ENCODE results near the gene CYTH2.
"Not testable (repeated sequence)": the region's sequence is repeated elsewhere in the genome, so short reads cannot be mapped to it uniquely, and the experiment has no call there.

CYTH2 gene

GRCh38 chr19:48510421-48511268, 41.5 kb downstream of the CYTH2 start:
- DNase-seq (ENCODE audit: low read depth in 2 of 3, low spot score in 1 of 3) = peak in 2 of 3 donors; percentile 67 to 82

GRCh38 chr19:48511321-48511731, 42.2 kb downstream of the CYTH2 start:
- no peak for DNase-seq (ENCODE audit: low read depth in 2 of 3, low spot score in 1 of 3)

GRCh38 chr19:48511800-48512503, 42.8 kb downstream of the CYTH2 start, which contains the start of gene LMTK3:
LMTK3 (minus strand) TSS chr19:48511835; CDS start chr19:48511576, 259 bp downstream.
- DNase-seq (ENCODE audit: low read depth in 2 of 3, low spot score in 1 of 3) = peak in 2 of 3 donors; percentile 63 to 68

GRCh38 chr19:48512504-48513288, 43.5 kb downstream of the CYTH2 start:
- DNase-seq (ENCODE audit: low read depth in 2 of 3, low spot score in 1 of 3) = no peak

GRCh38 chr19:48513289-48514122, 44.3 kb downstream of the CYTH2 start:
- peak in 2 of 3 donors; percentile 66 to 68 for DNase-seq (ENCODE audit: low read depth in 2 of 3, low spot score in 1 of 3)

- no peak for DNase-seq (ENCODE audit: low read depth in 2 of 3, low spot score in 1 of 3)
These were observed 44.9 kb downstream of the CYTH2 start for GRCh38 chr19:48514123-48514458.

- no peak for DNase-seq (ENCODE audit: low read depth in 2 of 3, low spot score in 1 of 3)
These were observed 47.4 kb downstream of the CYTH2 start for GRCh38 chr19:48516536-48516935.

GRCh38 chr19:48518207-48518606, 49.0 kb downstream of the CYTH2 start:
- no peak for DNase-seq (ENCODE audit: low read depth in 2 of 3, low spot score in 1 of 3)

GRCh38 chr19:48519426-48519825, 50.3 kb downstream of the CYTH2 start:
- DNase-seq (ENCODE audit: low read depth in 2 of 3, low spot score in 1 of 3) = not testable (repeated sequence)

- no peak for DNase-seq (ENCODE audit: low read depth in 2 of 3, low spot score in 1 of 3)
These were observed 51.0 kb downstream of the CYTH2 start for GRCh38 chr19:48520134-48520533.

- DNase-seq (ENCODE audit: low read depth in 2 of 3, low spot score in 1 of 3) = no peak
These were observed 55.1 kb downstream of the CYTH2 start for GRCh38 chr19:48524221-48524620.

GRCh38 chr19:48524732-48525131, 55.6 kb downstream of the CYTH2 start:
- no peak for DNase-seq (ENCODE audit: low read depth in 2 of 3, low spot score in 1 of 3)

- DNase-seq (ENCODE audit: low read depth in 2 of 3, low spot score in 1 of 3) = no peak
These were observed 60.0 kb downstream of the CYTH2 start for GRCh38 chr19:48529156-48529555.

- no peak for DNase-seq (ENCODE audit: low read depth in 2 of 3, low spot score in 1 of 3)
These were observed 61.0 kb downstream of the CYTH2 start for GRCh38 chr19:48530066-48530720.

GRCh38 chr19:48530770-48531169, 61.6 kb downstream of the CYTH2 start:
- DNase-seq (ENCODE audit: low read depth in 2 of 3, low spot score in 1 of 3) = no peak

All from stimulated activated CD4-positive, alpha-beta T cell treated with anti-CD3 and anti-CD28 coated beads, Interleukin-12 subunit alpha, Interleukin-12 subunit beta, amount 100 ng/mL, for 48 hours (primary cell).